ENCODE measurements around the gene PARD3B. TPM values are rescaled to one million over a fixed set of nuclear protein-coding genes. Genes with fewer than 3 reads are reported as not detected.

PARD3B gene
- total and polyA plus RNA-seq, 7 donors, result 0.42 to 6.0 (median 4.8) TPM

- no peak for TF ChIP-seq CTCF (IDR thresholded peaks at IDR 0.05)
- intact Hi-C loops (cut with DNase I), result no loop called here
- Histone ChIP-seq H3K27ac (no peak overlapping the region), H3K4me3 (no peak overlapping the region), H3K36me3 (ENCODE audit: insufficient read depth in 1 of 2, low read depth in 1 of 2) (no peaks in the 10 kb centered on the region), H3K4me1 (no peaks in the 10 kb centered on the region), H3K9me3 (no peaks in the 10 kb centered on the region), H3K27me3 (ENCODE audit: insufficient read depth in 3 of 3, low read length in 2 of 3) (no peaks in the 10 kb centered on the region)
- ATAC-seq (no peak), DNase-seq (no peak)
- 94 to 100% (median 97%) methylated on average over 1 of the region's 1 CpG for WGBS, 3 donors
Measured at GRCh38 chr2:204737296-204737695, 192.0 kb downstream of the PARD3B start.

- Histone ChIP-seq H3K27me3 (ENCODE audit: insufficient read depth in 3 of 3, low read length in 2 of 3) (no peaks in the 10 kb centered on the region), H3K36me3 (ENCODE audit: insufficient read depth in 1 of 2, low read depth in 1 of 2) (no peaks in the 10 kb centered on the region), H3K4me3 (no peak overlapping the region), H3K27ac (no peak overlapping the region), H3K4me1 (no peaks in the 10 kb centered on the region), H3K9me3 (no peaks in the 10 kb centered on the region)
- no peak for DNase-seq
- ATAC-seq, result no peak
- 84 to 88% (median 84%) methylated on average over 1 of the region's 1 CpG for WGBS, 3 donors
- TF ChIP-seq CTCF (IDR thresholded peaks at IDR 0.05), result no peak
- intact Hi-C loops (cut with DNase I), result no loop called here
Measured at GRCh38 chr2:204738721-204739120, 193.4 kb downstream of the PARD3B start.

- Histone ChIP-seq H3K36me3 (ENCODE audit: insufficient read depth in 1 of 2, low read depth in 1 of 2) (no peaks in the 10 kb centered on the region), H3K4me1 (no peaks in the 10 kb centered on the region), H3K27me3 (ENCODE audit: insufficient read depth in 3 of 3, low read length in 2 of 3) (no peaks in the 10 kb centered on the region), H3K27ac (no peak overlapping the region), H3K9me3 (no peaks in the 10 kb centered on the region), H3K4me3 (no peak overlapping the region)
- no peak for TF ChIP-seq CTCF (IDR thresholded peaks at IDR 0.05)
- DNase-seq, result no peak
- intact Hi-C loops (cut with DNase I), result loop anchor here in 1 of 2 donors (10.0 kb wide), 1 partner anchor 1761 kb away; no protein-coding TSS in a partner anchor
- WGBS, 3 donors, result 74 to 79% (median 77%) methylated on average over 2 of the region's 2 CpGs
- no peak for ATAC-seq
Measured at GRCh38 chr2:204743393-204743960, 198.2 kb downstream of the PARD3B start.

GRCh38 chr2:204744506-204744905, 199.2 kb downstream of the PARD3B start:
- H3K9me3 ChIP-seq, result no peaks in the 10 kb centered on the region
- DNase-seq (no peak), ATAC-seq (no peak)
- H3K27me3 ChIP-seq (ENCODE audit: insufficient read depth in 3 of 3, low read length in 2 of 3), result no peaks in the 10 kb centered on the region
- no peaks in the 10 kb centered on the region for H3K4me1 ChIP-seq
- intact Hi-C loops (cut with DNase I), result loop anchor here in 1 of 2 donors (10.0 kb wide), 1 partner anchor 1760 kb away; no protein-coding TSS in a partner anchor
- 83 to 89% (median 87%) methylated on average over 2 of the region's 2 CpGs for whole genome bisulfite sequencing, 3 donors
- H3K27ac ChIP-seq, result no peak overlapping the region
- no peaks in the 10 kb centered on the region for H3K36me3 ChIP-seq (ENCODE audit: insufficient read depth in 1 of 2, low read depth in 1 of 2)
- no peak overlapping the region for H3K4me3 ChIP-seq
- no peak for TF ChIP-seq CTCF (IDR thresholded peaks at IDR 0.05)

GRCh38 chr2:204748286-204748685, 203.0 kb downstream of the PARD3B start:
- H3K27ac ChIP-seq, result no peak overlapping the region
- intact Hi-C loops (cut with DNase I), result loop anchor here in 1 of 2 donors (10.0 kb wide), 1 partner anchor 1757 kb away; no protein-coding TSS in a partner anchor
- no peaks in the 10 kb centered on the region for H3K4me1 ChIP-seq
- H3K36me3 ChIP-seq (ENCODE audit: insufficient read depth in 1 of 2, low read depth in 1 of 2), result no peaks in the 10 kb centered on the region
- no peak for ATAC-seq
- no peaks in the 10 kb centered on the region for H3K9me3 ChIP-seq
- 58 to 69% (median 64%) methylated on average over 2 of the region's 2 CpGs for WGBS, 3 donors
- H3K4me3 ChIP-seq, result no peak overlapping the region
- DNase-seq, result no peak
- TF ChIP-seq CTCF (IDR thresholded peaks at IDR 0.05), result no peak
- no peaks in the 10 kb centered on the region for H3K27me3 ChIP-seq (ENCODE audit: insufficient read depth in 3 of 3, low read length in 2 of 3)
